Endothelial cell of umbilical vein (primary cell): ENCODE results near the gene KCNMB4. TPM values are rescaled to one million over a fixed set of nuclear protein-coding genes. Genes with fewer than 3 reads are reported as not detected.

Experiments used
- BruUV-seq: library from RNA; stranded (reverse); fragments of 400-500 nt; replicated peaks from 2 replicates; lab custom pipeline; 2021; lab: Mats Ljungman, UMichigan
- CTCF ChIA-PET: fragments of 300-600, 350-600 bp; sonication (Branson Sonifier 250); formaldehyde crosslinking; loops from one replicate; lab custom pipeline; 2021; ENCODE audit warnings: antibody characterized with exemption, inconsistent platforms; lab: Charles Lee
- POLR2A ChIA-PET: fragments of 300-600, 350-600 bp; sonication (Branson Sonifier 250); formaldehyde crosslinking; loops from one replicate; lab custom pipeline; 2021; ENCODE audit warnings: antibody characterized with exemption, inconsistent platforms; lab: Charles Lee
- DNase-seq: peaks from one replicate; pipeline ENCODE4 v3.0.0-alpha.2; 2011; ENCODE audit warnings: low read depth, low spot score
- FAIRE-seq: peaks from 2 replicates; lab custom pipeline; 2011; peaks lifted over from hg19 to GRCh38; lab: Jason Lieb, UNC
- H2AFZ ChIP-seq: 2 replicates; pipeline ENCODE4 v1.6.0; 2012; ENCODE audit warnings: low read depth, low read length, control low read depth, inconsistent platforms
- H3K27ac ChIP-seq: 2 replicates; pipeline ENCODE4 v1.5.1; 2011; ENCODE audit warnings: low read depth, mild to moderate bottlenecking, control low read depth, low read length, moderate library complexity; ENCODE audit not compliant: insufficient read depth
- H3K27me3 ChIP-seq, 2 experiments: 2 replicates each; pipeline versions ENCODE4 v1.6.0 to v1.6.1; 2011; ENCODE audit warnings: low read length in 2 of 2, mixed read lengths in 1 of 2; ENCODE audit not compliant: control insufficient read depth in 2 of 2, insufficient read depth in 2 of 2
- H3K36me3 ChIP-seq, 2 experiments: 2 replicates in 1 of 2; 3 replicates in 1 of 2; pipeline ENCODE4 v1.5.1; 2011; ENCODE audit warnings: low read length in 2 of 2, mild to moderate bottlenecking in 1 of 2, moderate library complexity in 1 of 2; ENCODE audit not compliant: control insufficient read depth in 2 of 2, insufficient read depth in 2 of 2; ENCODE audit errors: extremely low read depth in 1 of 2
- H3K4me1 ChIP-seq: 3 replicates; pipeline ENCODE4 v1.5.1; 2011; ENCODE audit warnings: mild to moderate bottlenecking, low read length; ENCODE audit not compliant: control insufficient read depth, insufficient read depth; ENCODE audit errors: extremely low read depth
- H3K4me2 ChIP-seq: 2 replicates; pipeline ENCODE4 v1.6.1; 2011; ENCODE audit warnings: low read length, control low read depth, mixed read lengths; ENCODE audit not compliant: insufficient read depth
- H3K4me3 ChIP-seq, 3 experiments: fragments of 200-600 bp in 1 of 3; sonication (generic), shearing (Covaris generic) in 1 of 3; replicated peaks in 1 of 3; 2 replicates each; pipeline ENCODE4 v1.5.1; 2011 to 2016; ENCODE audit warnings: control low read depth in 3 of 3, low read length in 3 of 3, mild to moderate bottlenecking in 2 of 3, inconsistent platforms in 1 of 3, low read depth in 1 of 3, moderate library complexity in 1 of 3; ENCODE audit not compliant: insufficient read depth in 1 of 3
- H3K79me2 ChIP-seq: 2 replicates; pipeline ENCODE4 v1.6.0; 2012; ENCODE audit warnings: low read length, inconsistent platforms; ENCODE audit not compliant: control insufficient read depth, insufficient read depth
- H3K9ac ChIP-seq: replicated peaks from 2 replicates; pipeline ENCODE3; 2011; ENCODE audit warnings: low read length, control low read depth; ENCODE audit not compliant: insufficient read depth; ENCODE audit errors: extremely low read depth
- H3K9me1 ChIP-seq: replicated peaks from 3 replicates; pipeline ENCODE4 v1.6.0; 2011; ENCODE audit warnings: mild to moderate bottlenecking, low read length; ENCODE audit not compliant: control insufficient read depth, insufficient read depth; ENCODE audit errors: extremely low read depth
- H3K9me3 ChIP-seq: replicated peaks from 2 replicates; pipeline ENCODE4 v1.5.1; 2012; ENCODE audit warnings: low read length, inconsistent platforms; ENCODE audit not compliant: control insufficient read depth, insufficient read depth
- H4K20me1 ChIP-seq: replicated peaks from 2 replicates; pipeline ENCODE3; 2011; ENCODE audit warnings: mild to moderate bottlenecking, low read length; ENCODE audit not compliant: control insufficient read depth, insufficient read depth; ENCODE audit errors: extremely low read depth
- CTCF ChIP-seq, 2 donors: IDR thresholded peaks; 1 replicate in 1 of 2; 2 replicates in 1 of 2; pipeline ENCODE4 v1.5.1; 2011; ENCODE audit warnings: low read length in 2 of 2, mild to moderate bottlenecking in 2 of 2, moderate library complexity in 2 of 2, control low read depth in 1 of 2, inconsistent platforms in 1 of 2, low read depth in 1 of 2; ENCODE audit not compliant: insufficient read depth in 1 of 2; ENCODE audit errors: extremely low read depth in 1 of 2
- EZH2 ChIP-seq: IDR thresholded peaks from 2 replicates; pipeline ENCODE4 v1.6.1; 2012; ENCODE audit warnings: borderline replicate concordance, low read depth, mild to moderate bottlenecking, moderate library complexity, low read length, inconsistent platforms; ENCODE audit not compliant: severe bottlenecking
- FOS ChIP-seq: IDR thresholded peaks from 2 replicates; pipeline ENCODE4 v1.6.1; 2011; ENCODE audit warnings: mild to moderate bottlenecking, low read length, moderate library complexity, borderline replicate concordance; ENCODE audit not compliant: insufficient read depth
- GATA2 ChIP-seq: IDR thresholded peaks from 2 replicates; pipeline ENCODE4 v1.7.0; 2011; ENCODE audit warnings: low read depth, mild to moderate bottlenecking, moderate library complexity, mixed read lengths, low read length; ENCODE audit not compliant: insufficient read length, insufficient read depth
- JUN ChIP-seq: IDR thresholded peaks from 2 replicates; pipeline ENCODE4 v1.6.1; 2011; ENCODE audit warnings: borderline replicate concordance, low read depth; ENCODE audit not compliant: insufficient read length, insufficient read depth
- MAX ChIP-seq: IDR thresholded peaks from 2 replicates; pipeline ENCODE4 v1.6.1; 2011; ENCODE audit not compliant: insufficient read depth, insufficient read length
- MYC ChIP-seq: IDR thresholded peaks from one replicate; pipeline ENCODE4 v1.6.1; 2011; ENCODE audit warnings: mild to moderate bottlenecking, low read depth, low read length
- POLR2A ChIP-seq: IDR thresholded peaks from 2 replicates; pipeline ENCODE4 v1.6.1; 2012; ENCODE audit warnings: low read depth, mild to moderate bottlenecking, control low read depth, low read length
- POLR2AphosphoS5 ChIP-seq: IDR thresholded peaks from 2 replicates; pipeline ENCODE4 v1.6.1; 2012; ENCODE audit warnings: low read depth, mild to moderate bottlenecking, control low read depth, low read length, moderate library complexity; ENCODE audit not compliant: insufficient read depth
- dilution Hi-C: fragments of 300-500 bp; cut with MboI; formaldehyde crosslinking; loops from one replicate; pipeline ENCODE4 v1.15.0; 2019; ENCODE audit warnings: low sequenced_read_pairs; ENCODE audit not compliant: extremely low pct_ligation_motif_present
- intact Hi-C: fragments of 100-400 bp; cut with micrococcal nuclease; formaldehyde crosslinking; loops from one replicate; pipeline ENCODE4 v1.10.0; 2022
- polyA plus RNA-seq, 4 experiments: library from polyadenylated mRNA; depleted of rRNA in 3 of 4; stranded (reverse) in 3 of 4; unstranded in 1 of 4; fragments of >200 nt; gene quantifications; 2 replicates each; pipeline versions ENCODE4 v1.2.1 to v1.2.3, GENCODE V29; 2011 to 2012; ENCODE audit warnings: missing spikeins in 1 of 4
- total RNA-seq: library from RNA; stranded (reverse); gene quantifications from 2 replicates; pipeline ENCODE4 v1.2.3, GENCODE V29; 2021

KCNMB4 gene
- total and polyA plus RNA-seq, 2 donors (not counting 3 experiments of a cell fraction or from before 2014, with no cell fraction given), result 0.97 to 2.0 TPM

GRCh38 chr12:70334742-70335141, 31.3 kb upstream of the KCNMB4 start:
- Histone ChIP-seq H3K79me2 (peaks cover 2% of the 10 kb centered on the region), H3K27me3 (no peaks in the 10 kb centered on the region), H2AFZ (no peak overlapping the region), H3K9me3 (no peaks in the 10 kb centered on the region), H3K36me3 (peaks cover 6 to 14% of the 10 kb centered on the region in 2 experiments), H3K9ac (no peak overlapping the region), H3K4me2 (no peak overlapping the region), H3K27ac (no peak overlapping the region), H4K20me1 (no peaks in the 10 kb centered on the region), H3K9me1 (no peaks in the 10 kb centered on the region), H3K4me1 (peaks cover 5% of the 10 kb centered on the region), H3K4me3 (no peak overlapping the region)
- FAIRE-seq (no peak), DNase-seq (no peak)
- intact Hi-C loops, result loop anchor here (10.0 kb wide), 1 partner anchor 290 kb away; no protein-coding TSS in a partner anchor
- ChIA-PET CTCF (no interaction called here), POLR2A (no interaction called here)
- dilution Hi-C loops, result no loop called here
- no TSS peak for BruUV-seq
- TF ChIP-seq EZH2 (no peak), FOS (no peak), MYC (no peak), POLR2A (no peak), MAX (no peak), GATA2 (no peak), POLR2AphosphoS5 (no peak), JUN (no peak), CTCF (IDR thresholded peaks at IDR 0.05; ENCODE audit: extremely low read depth in 1 of 2, insufficient read depth in 1 of 2, low read depth in 1 of 2, low read length in 2 of 2) (no peak)
